ENCODE measurements around the gene APC.
"Not testable (repeated sequence)": the region's sequence is repeated elsewhere in the genome, so short reads cannot be mapped to it uniquely, and the experiment has no call there.

APC gene

DNA sequence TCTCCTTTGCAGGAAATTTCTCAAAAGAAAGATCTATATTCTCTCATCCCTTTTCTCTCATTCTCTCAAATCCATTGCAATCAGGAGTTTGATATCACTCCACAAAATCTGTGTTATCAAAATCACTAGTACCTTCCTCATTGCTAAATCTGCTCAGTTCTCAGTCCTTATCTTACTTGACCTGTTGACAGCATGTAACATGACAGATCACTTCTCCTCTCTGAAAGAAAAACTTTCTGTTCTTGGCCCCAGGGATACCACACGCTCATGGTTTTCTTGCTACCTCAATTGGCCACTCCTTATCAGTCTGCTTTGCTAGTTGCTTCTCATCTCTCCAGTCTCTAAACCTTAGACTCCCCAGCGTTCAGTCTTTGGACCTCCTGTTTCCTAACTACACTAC, 145.5 kb downstream of the APC start:
- in situ Hi-C loops (cut with HindIII; ENCODE audit: low pct_ligation_motif_present, low sequenced_read_pairs), result no loop called here
- Histone ChIP-seq H3K27me3 (replicated peaks) (no peaks in the 10 kb centered on the region), H3K27ac (no peak overlapping the region), H3K4me3 (ENCODE audit: low read depth, low read length) (no peak overlapping the region), H3K36me3 (replicated peaks) (peaks cover 46% of the 10 kb centered on the region)
- DNase-seq, result no peak
- TF ChIP-seq CTCF (IDR thresholded peaks at IDR 0.05; ENCODE audit: low read depth, low read length, missing control alignments), result no peak

DNA sequence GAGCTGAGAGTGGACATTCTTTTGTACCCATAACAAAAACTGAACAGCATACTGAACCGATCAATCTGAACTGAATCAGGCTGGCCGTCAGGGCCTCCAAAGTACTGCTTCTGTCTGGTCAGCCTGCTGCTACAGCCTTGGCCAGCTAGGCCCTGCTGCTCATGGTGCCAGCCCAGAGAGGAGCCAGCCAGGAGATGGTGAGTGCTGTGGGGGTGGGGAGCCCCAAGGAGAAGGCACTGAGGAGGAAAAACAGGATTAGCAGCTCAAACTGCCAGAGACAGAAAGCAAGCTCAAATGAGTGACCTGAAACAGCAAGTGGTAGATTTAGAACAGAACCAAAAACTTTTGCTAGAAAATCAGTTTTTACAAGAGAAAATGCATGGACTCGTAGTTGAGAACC, 147.3 kb downstream of the APC start:
- in situ Hi-C loops (cut with HindIII; ENCODE audit: low pct_ligation_motif_present, low sequenced_read_pairs), result no loop called here
- peaks cover 41% of the 10 kb centered on the region for H3K36me3 ChIP-seq (replicated peaks)

DNA sequence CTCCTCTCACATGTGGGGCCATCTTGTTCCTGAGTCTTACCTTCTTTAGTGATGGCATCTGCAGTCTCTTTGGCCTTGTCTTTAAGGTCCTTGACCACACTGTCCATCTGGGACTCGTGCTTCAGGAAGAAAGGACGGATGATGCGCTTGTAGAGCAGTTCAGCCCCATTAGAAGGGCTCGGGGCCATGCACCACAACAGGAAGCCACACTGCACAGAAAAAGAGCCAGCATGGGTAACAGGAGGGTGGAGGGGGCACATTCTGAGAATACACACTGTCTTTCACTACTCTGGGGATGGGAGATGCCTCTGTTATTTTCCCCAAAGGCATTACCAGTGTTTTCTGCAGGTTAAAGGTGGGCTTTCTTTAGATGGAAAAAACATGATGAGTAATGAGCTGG, 149.3 kb downstream of the APC start:
- Histone ChIP-seq H3K36me3 (replicated peaks) (peaks cover 37% of the 10 kb centered on the region), H3K27me3 (replicated peaks) (no peaks in the 10 kb centered on the region), H3K27ac (no peak overlapping the region), H3K4me3 (ENCODE audit: low read depth, low read length) (no peak overlapping the region)
- TF ChIP-seq CTCF (IDR thresholded peaks at IDR 0.05; ENCODE audit: low read depth, low read length, missing control alignments), result no peak
- no peak for DNase-seq
- in situ Hi-C loops (cut with HindIII; ENCODE audit: low pct_ligation_motif_present, low sequenced_read_pairs), result no loop called here

More for the DNA sequence above, 147.3 kb downstream of the APC start:
- Histone ChIP-seq H3K27ac (no peak overlapping the region), H3K27me3 (replicated peaks) (no peaks in the 10 kb centered on the region), H3K4me3 (ENCODE audit: low read depth, low read length) (no peak overlapping the region)
- no peak for TF ChIP-seq CTCF (IDR thresholded peaks at IDR 0.05; ENCODE audit: low read depth, low read length, missing control alignments)
- DNase-seq, result no peak

- H3K36me3 ChIP-seq (replicated peaks), result peaks cover 20% of the 10 kb centered on the region
- H3K27ac ChIP-seq; H3K4me3 ChIP-seq (ENCODE audit: low read depth, low read length); H3K27me3 ChIP-seq (replicated peaks); in situ Hi-C loops (cut with HindIII; ENCODE audit: low pct_ligation_motif_present, low sequenced_read_pairs); DNase-seq: not testable (repeated sequence)
Observed at GRCh38 chr5:112892066-112892465, 154.4 kb downstream of the APC start.

GRCh38 chr5:112892776-112893175, 155.1 kb downstream of the APC start:
- TF ChIP-seq CTCF (IDR thresholded peaks at IDR 0.05; ENCODE audit: low read depth, low read length, missing control alignments), result no peak
- no peak for DNase-seq
- H3K27ac ChIP-seq, result no peak overlapping the region
- no peak overlapping the region for H3K4me3 ChIP-seq (ENCODE audit: low read depth, low read length)
- H3K27me3 ChIP-seq (replicated peaks), result no peaks in the 10 kb centered on the region
- in situ Hi-C loops (cut with HindIII; ENCODE audit: low pct_ligation_motif_present, low sequenced_read_pairs), result no loop called here
- H3K36me3 ChIP-seq (replicated peaks), result peaks cover 24% of the 10 kb centered on the region

GRCh38 chr5:112895682-112896081, 158.0 kb downstream of the APC start:
- Histone ChIP-seq H3K27me3 (replicated peaks) (no peaks in the 10 kb centered on the region), H3K4me3 (ENCODE audit: low read depth, low read length) (no peak overlapping the region), H3K27ac (no peak overlapping the region), H3K36me3 (replicated peaks) (peaks cover 31% of the 10 kb centered on the region)
- TF ChIP-seq CTCF (IDR thresholded peaks at IDR 0.05; ENCODE audit: low read depth, low read length, missing control alignments), result no peak
- in situ Hi-C loops (cut with HindIII; ENCODE audit: low pct_ligation_motif_present, low sequenced_read_pairs), result no loop called here
- DNase-seq, result no peak

Measured in brain microvascular endothelial cell (primary cell).